Liver (tissue), 9 donors: Measurements from ENCODE around the gene NEK1. TPM values are rescaled to one million over a fixed set of nuclear protein-coding genes. Genes with fewer than 3 reads are reported as not detected.

Experiments used
- DNase-seq: peaks from one replicate; pipeline ENCODE4 v3.0.0-alpha.2; 2017; ENCODE audit warnings: low spot score
- H3K27ac ChIP-seq, 2 donors: one replicate each; pipeline ENCODE4 v1.7.0; 2013; ENCODE audit warnings: inconsistent platforms in 2 of 2, low read length in 2 of 2, control low read depth in 1 of 2, low read depth in 1 of 2, mild to moderate bottlenecking in 1 of 2
- H3K27me3 ChIP-seq, 4 donors: one replicate each; pipeline versions ENCODE4 v1.6.1 to v1.7.0; 2013; ENCODE audit warnings: low read length in 3 of 4, inconsistent platforms in 1 of 4, mild to moderate bottlenecking in 1 of 4, moderate library complexity in 1 of 4; ENCODE audit not compliant: control insufficient read depth in 4 of 4, insufficient read depth in 4 of 4
- H3K36me3 ChIP-seq, 4 donors: one replicate each; pipeline versions ENCODE4 v1.6.1 to v1.7.0; 2013; ENCODE audit warnings: low read length in 3 of 4, mild to moderate bottlenecking in 3 of 4, low read depth in 1 of 4, moderate library complexity in 1 of 4; ENCODE audit not compliant: control insufficient read depth in 4 of 4, insufficient read depth in 3 of 4
- H3K4me1 ChIP-seq, 4 donors: one replicate each; pipeline versions ENCODE4 v1.6.1 to v1.7.0; 2013; ENCODE audit warnings: low read length in 3 of 4, mild to moderate bottlenecking in 3 of 4, moderate library complexity in 1 of 4; ENCODE audit not compliant: control insufficient read depth in 4 of 4, insufficient read depth in 4 of 4
- H3K4me3 ChIP-seq, 3 donors: one replicate each; pipeline versions ENCODE4 v1.6.1 to v1.7.0; 2013; ENCODE audit warnings: low read length in 3 of 3, control low read depth in 1 of 3, low read depth in 1 of 3, mild to moderate bottlenecking in 1 of 3
- H3K9ac ChIP-seq, 2 donors: one replicate each; pipeline ENCODE4 v1.7.0; 2013; ENCODE audit warnings: low read length in 2 of 2, mild to moderate bottlenecking in 2 of 2, moderate library complexity in 2 of 2, control low read depth in 1 of 2, low read depth in 1 of 2
- H3K9me3 ChIP-seq, 4 donors: one replicate each; pipeline versions ENCODE4 v1.6.1 to v1.7.0; 2013; ENCODE audit warnings: low read length in 3 of 4; ENCODE audit not compliant: control insufficient read depth in 4 of 4
- ATF3 ChIP-seq: IDR thresholded peaks from 2 replicates; pipeline ENCODE4 v1.6.1; 2016; ENCODE audit warnings: antibody characterized with exemption
- CTCF ChIP-seq: fragments of 150-350 bp; IDR thresholded peaks from 2 replicates; pipeline ENCODE4 v1.5.1; 2017; ENCODE audit warnings: improper control_type of control experiment, low read depth, low read length; ENCODE audit not compliant: missing input control
- EGR1 ChIP-seq, 2 donors: IDR thresholded peaks; 2 replicates each; pipeline ENCODE4 v1.6.1; 2016 to 2018; ENCODE audit warnings: antibody characterized with exemption in 2 of 2, low read depth in 2 of 2
- FOXA1 ChIP-seq: IDR thresholded peaks from 2 replicates; pipeline ENCODE4 v1.6.1; 2016; ENCODE audit warnings: antibody characterized with exemption
- FOXA2 ChIP-seq: IDR thresholded peaks from 2 replicates; pipeline ENCODE4 v1.6.1; 2016; ENCODE audit warnings: antibody characterized with exemption
- GABPA ChIP-seq, 2 donors: IDR thresholded peaks in 1 of 2; conservative IDR thresholded peaks in 1 of 2; 2 replicates each; pipeline ENCODE4 v1.6.1; 2016; ENCODE audit warnings: antibody characterized with exemption in 2 of 2, mild to moderate bottlenecking in 1 of 2, moderate library complexity in 1 of 2
- HNF4A ChIP-seq, 2 donors: conservative IDR thresholded peaks; 2 replicates each; pipeline ENCODE4 v1.6.1; 2016; ENCODE audit warnings: antibody characterized with exemption in 2 of 2, mild to moderate bottlenecking in 2 of 2
- HNF4G ChIP-seq: IDR thresholded peaks from 2 replicates; pipeline ENCODE4 v1.6.1; 2016; ENCODE audit warnings: antibody characterized with exemption
- MAX ChIP-seq: IDR thresholded peaks from 2 replicates; pipeline ENCODE4 v1.6.1; 2016; ENCODE audit warnings: antibody characterized with exemption
- NR2F2 ChIP-seq: IDR thresholded peaks from 2 replicates; pipeline ENCODE4 v1.6.1; 2016; ENCODE audit warnings: antibody characterized with exemption
- RAD21 ChIP-seq, 2 donors: IDR thresholded peaks; 2 replicates each; pipeline ENCODE4 v1.6.1; 2016; ENCODE audit warnings: antibody characterized with exemption in 2 of 2, mild to moderate bottlenecking in 2 of 2
- REST ChIP-seq: IDR thresholded peaks from 2 replicates; pipeline ENCODE4 v1.6.1; 2016; ENCODE audit warnings: antibody characterized with exemption, mild to moderate bottlenecking
- RXRA ChIP-seq, 2 donors: IDR thresholded peaks; 2 replicates each; pipeline ENCODE4 v1.6.1; 2017 to 2018; ENCODE audit warnings: antibody characterized with exemption in 2 of 2, mild to moderate bottlenecking in 1 of 2
- SP1 ChIP-seq: IDR thresholded peaks from 2 replicates; pipeline ENCODE4 v1.6.1; 2018; ENCODE audit warnings: antibody characterized with exemption, mild to moderate bottlenecking
- TAF1 ChIP-seq: conservative IDR thresholded peaks from 2 replicates; pipeline ENCODE4 v1.6.1; 2016; ENCODE audit warnings: antibody characterized with exemption, mild to moderate bottlenecking
- YY1 ChIP-seq: IDR thresholded peaks from 2 replicates; pipeline ENCODE4 v1.6.1; 2016; ENCODE audit warnings: antibody characterized with exemption, mild to moderate bottlenecking
- ZBTB33 ChIP-seq: IDR thresholded peaks from 2 replicates; pipeline ENCODE4 v1.6.1; 2016; ENCODE audit warnings: antibody characterized with exemption
- WGBS: extraction: QIAGEN DNeasy Blood & Tissue Kit; methylation state at CpG from one replicate; pipeline ENCODE4 v1.1.7; 2013; 5-methylcytosine and 5-hydroxymethylcytosine counted together
- polyA plus RNA-seq, 2 donors: library from polyadenylated mRNA; stranded (reverse) in 1 of 2; unstranded in 1 of 2; fragments of 200-250 nt in 1 of 2; fragments of >200 nt in 1 of 2; fragmentation: Nextera tagmentation in 1 of 2; extraction: Ambion mirVana in 1 of 2; gene quantifications; one replicate each; pipeline versions ENCODE4 v1.2.1 to v1.2.3, GENCODE V29; 2013 to 2015
- total RNA-seq, 2 donors: library from RNA; depleted of rRNA; stranded (reverse); fragments of >200 nt; gene quantifications; one replicate each; pipeline ENCODE4 v1.2.3, GENCODE V29; 2014
- donor health status: healthy.
- donor health status: healthy.
- donor health status: healthy.
- donor health status: healthy.
- donor health status: healthy.

Gene NEK1
- total and polyA plus RNA-seq, 4 donors: 1.8 to 10.2 (median 5.3) TPM

- no peaks in the 10 kb centered on the region for H3K9me3 ChIP-seq
- WGBS: 97% methylated on average over 3 of the region's 3 CpGs
- no peak overlapping the region for H3K4me3 ChIP-seq
- TF ChIP-seq MAX (no peak), ZBTB33 (no peak), HNF4A (conservative IDR thresholded peaks at IDR 0.05) (no peak), FOXA2 (no peak), RXRA (IDR thresholded peaks at IDR 0.05) (no peak), ATF3 (no peak), EGR1 (IDR thresholded peaks at IDR 0.05; ENCODE audit: low read depth in 2 of 2) (no peak), CTCF (no peak), SP1 (no peak), YY1 (no peak)
- no peaks in the 10 kb centered on the region for H3K27me3 ChIP-seq
- H3K27ac ChIP-seq: no peak overlapping the region
- peaks cover 0 to 10% (median 5%) of the 10 kb centered on the region in 4 donors for H3K4me1 ChIP-seq
- no peaks in the 10 kb centered on the region for H3K36me3 ChIP-seq
- no peak overlapping the region for H3K9ac ChIP-seq
- no peak for DNase-seq
Observed at GRCh38 chr4:169630069-169630468, 17.7 kb upstream of the NEK1 start.

GRCh38 chr4:169628579-169628978 is 16.2 kb upstream of the NEK1 start:
- TF ChIP-seq TAF1: no peak
- TF ChIP-seq SP1: no peak
- TF ChIP-seq HNF4A (conservative IDR thresholded peaks at IDR 0.05): no peak
- no peak overlapping the region for H3K27ac ChIP-seq
- no peaks in the 10 kb centered on the region for H3K27me3 ChIP-seq
- H3K9ac ChIP-seq: no peak overlapping the region
- no peak overlapping the region for H3K4me3 ChIP-seq
- H3K9me3 ChIP-seq: no peaks in the 10 kb centered on the region
- whole genome bisulfite sequencing: 88% methylated on average over 2 of the region's 2 CpGs
- peaks cover 5 to 13% (median 5%) of the 10 kb centered on the region in 4 donors for H3K4me1 ChIP-seq
- H3K36me3 ChIP-seq: no peaks in the 10 kb centered on the region
- DNase-seq: no peak

GRCh38 chr4:169627307-169627706 is 14.9 kb upstream of the NEK1 start:
- no peaks in the 10 kb centered on the region for H3K36me3 ChIP-seq
- peaks cover 5 to 16% (median 5%) of the 10 kb centered on the region in 4 donors for H3K4me1 ChIP-seq
- no peaks in the 10 kb centered on the region for H3K27me3 ChIP-seq
- WGBS: 90% methylated on average over 1 of the region's 1 CpG
- H3K9ac ChIP-seq: no peak overlapping the region
- H3K9me3 ChIP-seq: no peaks in the 10 kb centered on the region
- no peak for DNase-seq
- no peak overlapping the region for H3K4me3 ChIP-seq
- no peak overlapping the region for H3K27ac ChIP-seq
- no peak for TF ChIP-seq TAF1
- no peak for TF ChIP-seq NR2F2
- TF ChIP-seq HNF4A (conservative IDR thresholded peaks at IDR 0.05): no peak
- TF ChIP-seq RXRA (IDR thresholded peaks at IDR 0.05): no peak
- no peak for TF ChIP-seq YY1
- TF ChIP-seq HNF4G: no peak
- no peak for TF ChIP-seq EGR1 (IDR thresholded peaks at IDR 0.05; ENCODE audit: low read depth in 2 of 2)
- no peak for TF ChIP-seq SP1
- no peak for TF ChIP-seq ATF3
- TF ChIP-seq RAD21 (IDR thresholded peaks at IDR 0.05): no peak
- no peak for TF ChIP-seq REST
- no peak for TF ChIP-seq GABPA (IDR thresholded peaks at IDR 0.05 in 1 of 2, conservative IDR thresholded peaks at IDR 0.05 in 1 of 2)
- no peak for TF ChIP-seq FOXA2
- no peak for TF ChIP-seq FOXA1
- no peak for TF ChIP-seq ZBTB33
